ENCODE results near the gene SPHKAP.
A peak's percentile ranks its signal among the peaks of the same experiment; 100 is the strongest.
"Not testable (repeated sequence)": the region's sequence is repeated elsewhere in the genome, so short reads cannot be mapped to it uniquely, and the experiment has no call there.

The SPHKAP gene

GRCh38 chr2:228092056-228092455, 89.4 kb downstream of the SPHKAP start:
- no peak for DNase-seq

GRCh38 chr2:228086561-228086960, 94.9 kb downstream of the SPHKAP start:
- DNase-seq = no peak

GRCh38 chr2:228084717-228085116, 96.8 kb downstream of the SPHKAP start:
- no peak for DNase-seq

GRCh38 chr2:228083131-228083530, 98.4 kb downstream of the SPHKAP start:
- no peak for DNase-seq

GRCh38 chr2:228082571-228082970, 98.9 kb downstream of the SPHKAP start:
- no peak for DNase-seq

GRCh38 chr2:228079194-228079593, 102.3 kb downstream of the SPHKAP start:
- no peak for DNase-seq

GRCh38 chr2:228076695-228077094, 104.8 kb downstream of the SPHKAP start:
- DNase-seq = not testable (repeated sequence)

GRCh38 chr2:228072669-228073068, 108.8 kb downstream of the SPHKAP start:
- DNase-seq = no peak

GRCh38 chr2:228067309-228067708, 114.2 kb downstream of the SPHKAP start:
- no peak for DNase-seq

- no peak for DNase-seq
Observed at GRCh38 chr2:228066126-228066798, 115.2 kb downstream of the SPHKAP start.

GRCh38 chr2:228065686-228066085, 115.8 kb downstream of the SPHKAP start:
- no peak for DNase-seq

GRCh38 chr2:228064796-228065315, 116.6 kb downstream of the SPHKAP start:
- DNase-seq = no peak

- no peak for DNase-seq
Observed at GRCh38 chr2:228064024-228064423, 117.5 kb downstream of the SPHKAP start.

- no peak for DNase-seq
Observed at GRCh38 chr2:228063558-228063957, 117.9 kb downstream of the SPHKAP start.

GRCh38 chr2:228059735-228060134, 121.8 kb downstream of the SPHKAP start:
- no peak for DNase-seq

GRCh38 chr2:228056293-228057097, 125.0 kb downstream of the SPHKAP start:
- DNase-seq = no peak

GRCh38 chr2:228048838-228049490, 132.5 kb downstream of the SPHKAP start:
- peak; percentile 32 for DNase-seq

- no peak for DNase-seq
Observed at GRCh38 chr2:228040995-228041394, 140.5 kb downstream of the SPHKAP start.

GRCh38 chr2:228039752-228040534, 141.5 kb downstream of the SPHKAP start:
- DNase-seq = peak; percentile 9

- DNase-seq = no peak
Observed at GRCh38 chr2:228038967-228039366, 142.5 kb downstream of the SPHKAP start.

GRCh38 chr2:228037915-228038314, 143.6 kb downstream of the SPHKAP start:
- no peak for DNase-seq

GRCh38 chr2:228023619-228024018, 157.9 kb downstream of the SPHKAP start:
- no peak for DNase-seq

GRCh38 chr2:228018311-228018710, 163.2 kb downstream of the SPHKAP start:
- no peak for DNase-seq

Measured in hematopoietic multipotent progenitor cell treated with erythropoietin and hydrocortisone succinate and interleukin-3 and kit ligand, for 8 days (in vitro differentiated cells).